ENCODE measurements around the gene TTC21A. TPM values are rescaled to one million over a fixed set of nuclear protein-coding genes. Genes with fewer than 3 reads are reported as not detected.

The TTC21A gene
- polyA plus RNA-seq, 1 donor (not counting 4 experiments of a cell fraction or from before 2014, with no cell fraction given): 1.3 TPM

- Histone ChIP-seq H3K27me3 (ENCODE audit: control insufficient read depth, extremely low read depth, insufficient read depth, low read length) (no peaks in the 10 kb centered on the region), H3K36me3 (ENCODE audit: control insufficient read depth in 2 of 2, extremely low read depth in 1 of 2, insufficient read depth in 2 of 2, low read length in 2 of 2) (no peaks in the 10 kb centered on the region), H2AFZ (ENCODE audit: control insufficient read depth, low read length) (no peak overlapping the region), H3K27ac (ENCODE audit: control insufficient read depth, insufficient read depth, low read length) (no peak overlapping the region), H3K9me3 (ENCODE audit: control insufficient read depth, low read depth, low read length) (no peaks in the 10 kb centered on the region), H3K4me1 (ENCODE audit: control insufficient read depth, extremely low read depth, insufficient read depth, low read length) (no peaks in the 10 kb centered on the region), H3K9me1 (ENCODE audit: control insufficient read depth, extremely low read depth, insufficient read depth, low read length) (no peaks in the 10 kb centered on the region), H3K79me2 (ENCODE audit: control insufficient read depth, insufficient read depth, low read length) (no peaks in the 10 kb centered on the region), H3K4me2 (ENCODE audit: control insufficient read depth, extremely low read depth, insufficient read depth, low read depth, low read length) (no peak overlapping the region), H3K4me3 (ENCODE audit: control insufficient read depth in 2 of 3, extremely low read depth in 1 of 3, insufficient read depth in 2 of 3, low read depth in 1 of 3, low read length in 3 of 3) (no peak overlapping the region), H3K9ac (ENCODE audit: control insufficient read depth, extremely low read depth, insufficient read depth, low read length) (no peak overlapping the region), H4K20me1 (ENCODE audit: control insufficient read depth, extremely low read depth, insufficient read depth, low read length) (no peaks in the 10 kb centered on the region)
- DNase-seq (ENCODE audit: low read depth, low spot score) (no peak), FAIRE-seq (no peak)
- TF ChIP-seq CTCF (optimal IDR thresholded peaks at IDR 0.05 in 1 of 3, IDR thresholded peaks at IDR 0.05 in 1 of 3, conservative IDR thresholded peaks at IDR 0.05 in 1 of 3; ENCODE audit: extremely low read depth in 1 of 3, insufficient read depth in 2 of 3, low read length in 3 of 3): no peak
- TF ChIP-seq EZH2 (IDR thresholded peaks at IDR 0.05; ENCODE audit: low read length): no peak
- dilution Hi-C loops (cut with MboI; ENCODE audit: extremely low pct_ligation_motif_present, low sequenced_read_pairs): no loop called here
Observed at GRCh38 chr3:39118079-39118478, 10.6 kb downstream of the TTC21A start.

GRCh38 chr3:39118931-39119660, 11.6 kb downstream of the TTC21A start:
- no peaks in the 10 kb centered on the region for H4K20me1 ChIP-seq (ENCODE audit: control insufficient read depth, extremely low read depth, insufficient read depth, low read length)
- no peak overlapping the region for H2AFZ ChIP-seq (ENCODE audit: control insufficient read depth, low read length)
- no peaks in the 10 kb centered on the region for H3K9me1 ChIP-seq (ENCODE audit: control insufficient read depth, extremely low read depth, insufficient read depth, low read length)
- no peaks in the 10 kb centered on the region for H3K79me2 ChIP-seq (ENCODE audit: control insufficient read depth, insufficient read depth, low read length)
- no peaks in the 10 kb centered on the region for H3K27me3 ChIP-seq (ENCODE audit: control insufficient read depth, extremely low read depth, insufficient read depth, low read length)
- no peak for TF ChIP-seq CTCF (optimal IDR thresholded peaks at IDR 0.05 in 1 of 3, IDR thresholded peaks at IDR 0.05 in 1 of 3, conservative IDR thresholded peaks at IDR 0.05 in 1 of 3; ENCODE audit: extremely low read depth in 1 of 3, insufficient read depth in 2 of 3, low read length in 3 of 3)
- no peak for TF ChIP-seq EZH2 (IDR thresholded peaks at IDR 0.05; ENCODE audit: low read length)
- no peak overlapping the region for H3K9ac ChIP-seq (ENCODE audit: control insufficient read depth, extremely low read depth, insufficient read depth, low read length)
- DNase-seq (ENCODE audit: low read depth, low spot score) (no peak), FAIRE-seq (no peak)
- no peak overlapping the region for H3K27ac ChIP-seq (ENCODE audit: control insufficient read depth, insufficient read depth, low read length)
- no peaks in the 10 kb centered on the region for H3K4me1 ChIP-seq (ENCODE audit: control insufficient read depth, extremely low read depth, insufficient read depth, low read length)
- H3K4me3 ChIP-seq (ENCODE audit: control insufficient read depth in 2 of 3, extremely low read depth in 1 of 3, insufficient read depth in 2 of 3, low read depth in 1 of 3, low read length in 3 of 3): no peak overlapping the region
- H3K4me2 ChIP-seq (ENCODE audit: control insufficient read depth, extremely low read depth, insufficient read depth, low read depth, low read length): no peak overlapping the region
- H3K36me3 ChIP-seq (ENCODE audit: control insufficient read depth in 2 of 2, extremely low read depth in 1 of 2, insufficient read depth in 2 of 2, low read length in 2 of 2): no peaks in the 10 kb centered on the region
- H3K9me3 ChIP-seq (ENCODE audit: control insufficient read depth, low read depth, low read length): no peaks in the 10 kb centered on the region
- dilution Hi-C loops (cut with MboI; ENCODE audit: extremely low pct_ligation_motif_present, low sequenced_read_pairs): no loop called here
